Amygdala (tissue), 56 donors: Measurements from ENCODE around the gene MYO1D.
A peak's percentile ranks its signal among the peaks of the same experiment; 100 is the strongest.

Source experiments
- DNase-seq, 56 donors: peaks; one replicate each; lab custom pipeline; 2025; lab: John Stamatoyannopoulos, UW

The MYO1D gene

GRCh38 chr17:32786169-32786568 lies 90.8 kb downstream of the MYO1D start:
- no peak for DNase-seq

GRCh38 chr17:32784113-32784512 lies 92.8 kb downstream of the MYO1D start:
- DNase-seq = no peak

GRCh38 chr17:32783602-32784001 lies 93.3 kb downstream of the MYO1D start:
- DNase-seq = peak in 1 of 56 donors; percentile 41

- DNase-seq = no peak
These were observed 96.2 kb downstream of the MYO1D start for GRCh38 chr17:32780721-32781120.

- DNase-seq = no peak
These were observed 99.0 kb downstream of the MYO1D start for GRCh38 chr17:32777922-32778321.

GRCh38 chr17:32777436-32777835 lies 99.5 kb downstream of the MYO1D start:
- no peak for DNase-seq

DNA sequence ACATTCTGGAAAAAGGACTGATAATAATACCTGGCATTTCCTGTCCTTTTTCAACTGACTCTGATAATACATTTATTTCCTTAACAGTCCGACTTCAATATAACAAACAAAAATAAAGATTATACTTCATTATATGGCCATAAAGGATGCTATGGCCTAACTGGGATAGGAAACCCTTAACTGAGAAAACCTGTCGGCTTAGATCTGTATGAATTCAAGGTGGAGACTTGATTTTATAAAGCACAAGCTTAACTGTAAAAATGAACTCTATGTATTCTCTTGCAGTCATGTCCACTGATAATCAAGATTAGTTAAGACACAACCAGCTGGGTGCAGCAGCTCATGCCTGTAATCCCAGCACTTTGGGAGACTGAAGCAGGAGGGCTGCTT lies 102.2 kb downstream of the MYO1D start:
- no peak for DNase-seq

DNA sequence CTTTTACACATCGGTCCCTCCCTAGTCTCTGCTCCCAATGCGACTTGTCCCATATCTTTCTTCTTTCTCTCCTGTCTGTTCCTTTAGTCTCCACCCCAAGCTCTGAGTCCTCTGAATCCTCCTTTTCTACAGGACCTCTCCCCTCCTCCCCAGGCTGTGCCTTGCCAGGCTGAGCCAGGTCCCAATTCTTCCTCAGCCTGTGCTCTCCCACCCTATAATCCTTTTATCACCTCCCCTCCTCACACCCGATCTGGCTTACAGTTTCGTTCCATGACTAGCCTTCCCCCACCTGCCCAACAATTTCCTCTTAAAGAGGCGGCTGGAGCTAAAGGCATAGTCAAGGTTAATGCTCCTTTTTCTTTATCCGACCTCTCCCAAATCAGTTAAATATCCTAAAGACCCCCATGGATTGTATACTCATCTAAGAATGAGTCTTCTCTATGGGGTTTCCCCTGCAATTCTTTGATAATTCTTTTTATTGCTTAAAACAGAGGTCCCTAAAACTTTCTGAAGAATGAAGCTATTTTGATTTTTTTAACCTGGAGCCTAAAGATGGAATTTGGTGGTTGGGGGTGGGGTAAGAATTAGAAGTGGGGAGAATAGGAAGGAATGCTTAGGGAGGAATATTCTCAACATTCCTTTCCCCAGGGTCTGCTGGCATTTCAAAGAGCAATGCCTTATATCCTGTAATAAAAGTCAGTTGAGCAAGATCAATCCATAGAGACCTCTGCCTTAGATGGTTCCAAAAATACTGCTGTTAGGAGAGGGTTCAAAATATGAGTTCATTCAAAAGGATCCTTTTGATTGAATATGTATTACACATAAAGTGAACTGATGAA lies 102.8 kb downstream of the MYO1D start:
- DNase-seq = no peak

- DNase-seq = no peak
These were observed 104.4 kb downstream of the MYO1D start for GRCh38 chr17:32772453-32773025.

- no peak for DNase-seq
These were observed 105.5 kb downstream of the MYO1D start for GRCh38 chr17:32771396-32771795.

DNA sequence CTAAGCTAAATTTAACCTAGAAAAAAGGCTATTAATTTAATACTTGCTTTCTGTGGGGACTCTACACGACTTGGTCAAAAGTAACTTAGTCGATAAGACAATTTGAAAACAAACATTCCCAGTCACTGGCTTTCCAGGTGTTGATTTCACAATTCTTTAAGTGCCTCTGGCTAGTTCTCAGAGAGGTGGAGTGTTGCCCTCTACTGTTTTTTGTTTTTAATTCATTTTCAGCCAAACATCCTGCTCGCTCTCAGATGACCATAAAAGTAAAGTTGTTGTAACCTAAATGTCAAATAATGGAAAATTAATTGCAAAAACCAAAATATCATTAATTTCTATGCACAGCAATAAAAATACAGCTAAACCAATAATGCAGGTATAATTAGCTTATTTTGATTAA lies 107.1 kb downstream of the MYO1D start:
- no peak for DNase-seq

GRCh38 chr17:32763855-32764439 lies 113.0 kb downstream of the MYO1D start:
- DNase-seq = no peak

DNA sequence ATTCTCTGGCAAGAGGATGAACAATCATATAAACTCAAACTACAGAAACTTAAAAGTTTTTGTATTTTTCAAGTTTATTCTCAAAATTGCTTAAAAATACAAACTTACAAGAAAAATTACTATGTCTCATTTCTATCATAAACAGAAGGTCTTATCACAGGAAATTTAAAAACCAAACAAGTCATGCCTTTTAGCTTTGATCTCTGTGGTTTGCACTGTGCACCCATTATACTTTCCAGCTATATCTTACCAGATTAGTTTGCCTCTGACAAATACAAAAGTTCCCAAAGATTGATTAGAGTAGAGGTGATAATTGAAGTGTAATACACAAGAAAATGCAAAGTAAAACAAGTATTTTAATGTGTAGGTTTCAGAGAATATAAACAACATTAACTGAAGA lies 117.4 kb downstream of the MYO1D start:
- DNase-seq = no peak

GRCh38 chr17:32757963-32758362 lies 119.0 kb downstream of the MYO1D start:
- no peak for DNase-seq

- DNase-seq = no peak
These were observed 120.2 kb downstream of the MYO1D start for GRCh38 chr17:32756696-32757095.

GRCh38 chr17:32755045-32755805 lies 121.7 kb downstream of the MYO1D start:
- peak in 14 of 56 donors; percentile 3 to 72 (median 17) for DNase-seq

- no peak for DNase-seq
These were observed 124.0 kb downstream of the MYO1D start for GRCh38 chr17:32752934-32753333.

GRCh38 chr17:32747856-32748255 lies 129.1 kb downstream of the MYO1D start:
- DNase-seq = no peak

GRCh38 chr17:32746698-32747097 lies 130.2 kb downstream of the MYO1D start:
- DNase-seq = no peak

GRCh38 chr17:32746280-32746679 lies 130.6 kb downstream of the MYO1D start:
- no peak for DNase-seq
